GM19372 (cell line): Measurements from ENCODE around the gene THOC1.
A peak's percentile ranks its signal among the peaks of the same experiment; 100 is the strongest.
"Not testable (repeated sequence)": the region's sequence is repeated elsewhere in the genome, so short reads cannot be mapped to it uniquely, and the experiment has no call there.

ENCODE experiments used
- ATAC-seq: cut with Tn5 transposase; IDR thresholded peaks from one replicate; pipeline ENCODE4 v1.9.1; 2021; ENCODE audit warnings: mild to moderate bottlenecking, low read depth, moderate library complexity; ENCODE audit not compliant: unreplicated experiment

Gene THOC1

GRCh38 chr18:267688-268552, at the start of gene THOC1:
Gene THOC1 (minus strand): TSS chr18:268047. CDS start chr18:268019, 28 bp downstream.
- ATAC-seq, result peak; percentile 85

GRCh38 chr18:317618-318017, 49.8 kb upstream of the THOC1 start:
- ATAC-seq, result no peak

- ATAC-seq, result no peak
These were observed 48.5 kb upstream of the THOC1 start for GRCh38 chr18:316393-316792.

- ATAC-seq, result no peak
These were observed 46.1 kb upstream of the THOC1 start for GRCh38 chr18:313931-314330.

- ATAC-seq, result no peak
These were observed 44.6 kb upstream of the THOC1 start for GRCh38 chr18:312415-312814.

- no peak for ATAC-seq
These were observed 42.2 kb upstream of the THOC1 start for GRCh38 chr18:310042-310441.

GRCh38 chr18:308086-308485, 40.2 kb upstream of the THOC1 start:
- not testable (repeated sequence) for ATAC-seq

GRCh38 chr18:306608-307255, 38.9 kb upstream of the THOC1 start:
- no peak for ATAC-seq

- ATAC-seq, result no peak
These were observed 37.2 kb upstream of the THOC1 start for GRCh38 chr18:305003-305501.

- ATAC-seq, result no peak
These were observed 35.8 kb upstream of the THOC1 start for GRCh38 chr18:303607-304006.

- no peak for ATAC-seq
These were observed 35.2 kb upstream of the THOC1 start for GRCh38 chr18:303011-303410.

- ATAC-seq, result no peak
These were observed 34.2 kb upstream of the THOC1 start for GRCh38 chr18:302097-302496.

GRCh38 chr18:297936-298335, 30.1 kb upstream of the THOC1 start:
- no peak for ATAC-seq

- no peak for ATAC-seq
These were observed 28.1 kb upstream of the THOC1 start for GRCh38 chr18:295756-296490.

GRCh38 chr18:294566-294965, 26.7 kb upstream of the THOC1 start:
- ATAC-seq, result no peak

GRCh38 chr18:293536-293935, 25.7 kb upstream of the THOC1 start:
- ATAC-seq, result no peak

- ATAC-seq, result no peak
These were observed 24.4 kb upstream of the THOC1 start for GRCh38 chr18:292271-292670.

- ATAC-seq, result not testable (repeated sequence)
These were observed 22.1 kb upstream of the THOC1 start for GRCh38 chr18:289970-290369.

- no peak for ATAC-seq
These were observed 21.2 kb upstream of the THOC1 start for GRCh38 chr18:289026-289425.

- ATAC-seq, result no peak
These were observed 18.9 kb upstream of the THOC1 start for GRCh38 chr18:286515-287310.
